HG02759 (cell line): ENCODE measurements around the gene GRHL3.

Source experiments
- ATAC-seq: cut with Tn5 transposase; IDR thresholded peaks from one replicate; pipeline ENCODE4 v1.9.1; 2021; ENCODE audit warnings: mild to moderate bottlenecking, moderate library complexity; ENCODE audit not compliant: unreplicated experiment

Gene GRHL3

GRCh38 chr1:24366707-24367106 lies 47.5 kb downstream of the GRHL3 start:
- no peak for ATAC-seq

- ATAC-seq = no peak
These were observed 50.0 kb downstream of the GRHL3 start for GRCh38 chr1:24369199-24369598.

- ATAC-seq = no peak
These were observed 50.6 kb downstream of the GRHL3 start for GRCh38 chr1:24369801-24370200.

- ATAC-seq = no peak
These were observed 53.9 kb downstream of the GRHL3 start for GRCh38 chr1:24373044-24373443.

- ATAC-seq = no peak
These were observed 54.6 kb downstream of the GRHL3 start for GRCh38 chr1:24373710-24374109.

- ATAC-seq = no peak
These were observed 56.0 kb downstream of the GRHL3 start for GRCh38 chr1:24374891-24375786.

- ATAC-seq = no peak
These were observed 60.7 kb downstream of the GRHL3 start for GRCh38 chr1:24379733-24380315.

- no peak for ATAC-seq
These were observed 61.4 kb downstream of the GRHL3 start for GRCh38 chr1:24380508-24380907.

- ATAC-seq = no peak
These were observed 62.1 kb downstream of the GRHL3 start for GRCh38 chr1:24381256-24381655.

GRCh38 chr1:24382165-24382577 lies 63.0 kb downstream of the GRHL3 start:
- ATAC-seq = no peak

GRCh38 chr1:24383381-24383940 lies 64.3 kb downstream of the GRHL3 start:
- no peak for ATAC-seq

- ATAC-seq = no peak
These were observed 65.3 kb downstream of the GRHL3 start for GRCh38 chr1:24384251-24385090.

GRCh38 chr1:24385160-24385940 lies 66.2 kb downstream of the GRHL3 start:
- no peak for ATAC-seq

GRCh38 chr1:24386241-24386640 lies 67.1 kb downstream of the GRHL3 start:
- no peak for ATAC-seq

GRCh38 chr1:24386931-24387330 lies 67.8 kb downstream of the GRHL3 start:
- ATAC-seq = no peak

GRCh38 chr1:24387636-24388175 lies 68.5 kb downstream of the GRHL3 start:
- no peak for ATAC-seq

- ATAC-seq = no peak
These were observed 69.3 kb downstream of the GRHL3 start for GRCh38 chr1:24388331-24388885.

GRCh38 chr1:24389231-24389678 lies 70.1 kb downstream of the GRHL3 start:
- ATAC-seq = no peak

GRCh38 chr1:24390924-24391782 lies 72.0 kb downstream of the GRHL3 start:
- ATAC-seq = no peak
